Central memory CD8-positive, alpha-beta T cell (primary cell): ENCODE data around the gene DPYD.

ENCODE experiments used
- ATAC-seq: fragments of 150-1000 bp; cut with Tn5 transposase; replicated peaks from 2 replicates; pipeline ENCODE4 v1.10.0; 2022; ENCODE audit warnings: mild to moderate bottlenecking, moderate FRiP score, moderate number of reproducible peaks; ENCODE audit not compliant: poor library complexity, severe bottlenecking; ENCODE audit errors: extremely low read depth
- DNase-seq, 2 donors: peaks; one replicate each; pipeline ENCODE4 v3.0.0; 2021; ENCODE audit warnings: low spot score in 2 of 2
- H3K27ac Mint-ChIP-seq: one replicate; pipeline ENCODE4 v1.8.0; 2022; ENCODE audit warnings: low read depth, mild to moderate bottlenecking, moderate library complexity, mixed read lengths
- H3K27me3 Mint-ChIP-seq: one replicate; pipeline ENCODE4 v1.8.0; 2022; ENCODE audit warnings: mixed read lengths
- H3K36me3 Mint-ChIP-seq: one replicate; pipeline ENCODE4 v1.8.0; 2022; ENCODE audit warnings: mild to moderate bottlenecking, moderate library complexity, mixed read lengths; ENCODE audit not compliant: insufficient read depth
- H3K4me1 Mint-ChIP-seq: one replicate; pipeline ENCODE4 v1.8.0; 2022; ENCODE audit warnings: mixed read lengths
- H3K4me3 Mint-ChIP-seq: one replicate; pipeline ENCODE4 v1.8.0; 2022; ENCODE audit warnings: mild to moderate bottlenecking, moderate library complexity, mixed read lengths
- H3K9me3 Mint-ChIP-seq: one replicate; pipeline ENCODE4 v1.8.0; 2022; ENCODE audit warnings: mixed read lengths

Gene DPYD

DNA sequence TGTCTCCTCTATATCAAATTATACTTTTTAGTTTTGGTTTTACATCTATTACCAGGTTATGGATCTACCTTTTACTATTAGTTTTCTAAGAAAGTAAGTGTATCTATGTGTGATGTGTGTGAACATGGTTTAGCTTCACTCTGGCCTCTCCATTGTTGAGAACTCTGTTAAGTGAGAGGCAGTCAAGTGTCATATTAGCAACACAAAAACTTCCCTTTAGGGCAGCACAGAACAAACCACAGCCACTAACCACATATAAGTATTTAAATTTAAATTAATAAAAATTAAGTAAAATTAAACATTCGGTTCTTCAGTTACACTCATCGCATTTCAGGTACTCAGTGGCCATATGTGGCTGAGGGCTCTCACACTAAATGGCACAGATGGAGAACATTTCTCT is 96.6 kb downstream of the DPYD start:
- Mint-ChIP-seq H3K4me3 (no peak overlapping the region), H3K4me1 (peaks cover 6% of the 10 kb centered on the region), H3K9me3 (no peaks in the 10 kb centered on the region), H3K27ac (no peak overlapping the region), H3K27me3 (no peaks in the 10 kb centered on the region), H3K36me3 (no peaks in the 10 kb centered on the region)
- no peak for ATAC-seq
- no peak for DNase-seq

DNA sequence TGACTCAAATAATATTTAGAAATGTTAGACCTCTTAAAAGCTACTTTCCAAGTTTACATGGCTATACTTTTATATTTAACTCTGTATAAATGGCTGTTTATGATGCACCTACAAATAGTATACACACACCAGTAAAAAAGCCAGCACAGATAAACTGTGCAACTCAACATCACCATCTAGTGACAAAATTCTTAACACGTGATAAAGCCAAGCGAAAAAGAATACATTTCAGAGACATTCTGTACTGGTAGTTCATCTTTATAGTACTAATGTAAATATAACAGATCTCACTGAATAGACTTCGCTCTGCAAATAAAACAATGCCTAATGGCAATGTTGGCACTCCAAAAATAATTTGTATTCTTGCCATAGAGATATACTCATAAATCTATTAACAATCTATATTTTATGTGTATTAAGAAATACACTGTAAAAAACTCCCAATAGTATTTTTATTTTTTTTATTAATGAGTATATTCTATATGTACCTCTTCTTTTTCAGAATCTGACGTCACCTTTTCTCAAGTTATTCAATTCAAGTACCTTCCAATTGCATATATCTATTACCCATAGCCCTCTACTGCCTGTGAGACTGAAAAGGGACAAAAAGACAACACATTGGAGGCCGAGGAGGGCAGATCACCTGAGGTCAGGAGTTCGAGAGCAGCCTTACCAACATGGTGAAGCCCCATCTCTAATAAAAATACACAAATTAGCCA is 100.2 kb downstream of the DPYD start:
- DNase-seq (no peak), ATAC-seq (no peak)
- H3K4me3 Mint-ChIP-seq = no peak overlapping the region
- H3K4me1 Mint-ChIP-seq = peaks cover 6% of the 10 kb centered on the region
- H3K27ac Mint-ChIP-seq = no peak overlapping the region
- no peaks in the 10 kb centered on the region for H3K9me3 Mint-ChIP-seq
- no peaks in the 10 kb centered on the region for H3K27me3 Mint-ChIP-seq
- no peaks in the 10 kb centered on the region for H3K36me3 Mint-ChIP-seq

DNA sequence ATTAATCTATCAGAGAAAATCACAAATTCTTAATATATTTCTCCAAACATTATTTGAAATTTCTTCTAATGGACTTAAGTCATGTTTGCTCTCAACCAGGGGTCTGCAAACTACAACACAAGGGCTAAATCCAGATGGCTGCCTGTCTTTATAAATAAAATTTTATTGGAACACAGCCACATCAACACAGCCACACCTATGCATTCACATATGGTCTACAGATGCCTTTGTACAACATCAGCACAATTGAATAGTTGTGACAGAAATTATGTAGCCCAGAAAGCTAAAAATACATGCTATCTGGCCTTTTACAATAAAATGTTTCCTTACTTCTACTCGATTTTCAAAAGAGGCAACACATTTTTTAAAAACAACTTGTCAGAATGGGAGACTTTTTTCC is 103.9 kb downstream of the DPYD start:
- ATAC-seq = no peak
- Mint-ChIP-seq H3K4me1 (peaks cover 14% of the 10 kb centered on the region), H3K27me3 (no peaks in the 10 kb centered on the region), H3K36me3 (peaks cover 1% of the 10 kb centered on the region), H3K4me3 (no peak overlapping the region), H3K9me3 (no peaks in the 10 kb centered on the region), H3K27ac (no peak overlapping the region)
- DNase-seq = no peak

DNA sequence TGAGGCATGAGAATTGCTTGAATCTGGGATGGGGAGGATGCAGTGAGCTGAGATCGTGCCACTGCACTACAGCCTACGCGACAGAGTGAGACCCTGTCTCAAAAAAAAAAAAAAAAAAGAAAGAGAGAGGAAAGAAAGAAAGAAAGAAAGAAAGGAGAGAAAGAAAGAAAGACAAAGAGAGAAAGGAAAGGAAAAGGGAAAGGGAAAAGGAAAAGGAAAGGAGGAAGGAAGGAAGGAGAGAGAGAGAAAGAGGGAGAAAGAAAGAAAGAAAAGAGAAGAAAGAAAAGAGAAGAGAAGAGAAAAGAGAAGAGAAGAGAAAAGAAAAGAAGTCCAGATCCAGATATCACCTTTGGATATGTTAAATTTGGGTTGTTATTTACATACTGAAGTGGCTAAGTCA is 106.0 kb downstream of the DPYD start:
- no peak for DNase-seq
- H3K27ac Mint-ChIP-seq = no peak overlapping the region

DNA sequence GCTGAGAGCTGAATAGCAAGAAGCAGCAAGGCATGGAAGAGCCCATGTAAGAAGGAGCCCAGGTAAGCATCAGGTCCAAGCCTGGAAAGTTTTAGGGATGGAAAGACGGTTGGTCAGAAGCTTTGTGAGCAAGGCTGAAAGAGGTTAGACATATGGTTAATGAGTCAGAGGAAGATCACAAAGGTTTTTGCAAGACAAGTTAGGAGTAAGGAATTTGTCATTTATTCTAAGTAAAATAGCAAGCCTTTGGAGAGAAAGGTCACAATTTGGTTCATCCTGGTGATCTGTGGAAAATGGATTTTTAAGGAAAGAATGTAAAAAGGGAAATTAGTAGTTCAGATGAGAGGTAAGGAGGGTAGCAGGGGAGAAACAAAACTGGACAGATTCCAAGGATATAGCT is 106.7 kb downstream of the DPYD start:
- no peak overlapping the region for H3K4me3 Mint-ChIP-seq
- ATAC-seq (no peak), DNase-seq (no peak)
- H3K4me1 Mint-ChIP-seq = peaks cover 23% of the 10 kb centered on the region
- no peaks in the 10 kb centered on the region for H3K27me3 Mint-ChIP-seq
- H3K36me3 Mint-ChIP-seq = peaks cover 3% of the 10 kb centered on the region
- no peaks in the 10 kb centered on the region for H3K9me3 Mint-ChIP-seq
- H3K27ac Mint-ChIP-seq = no peak overlapping the region

More for the DNA sequence above, 106.0 kb downstream of the DPYD start:
- no peaks in the 10 kb centered on the region for H3K27me3 Mint-ChIP-seq
- peaks cover 18% of the 10 kb centered on the region for H3K4me1 Mint-ChIP-seq
- no peak for ATAC-seq
- H3K4me3 Mint-ChIP-seq = no peak overlapping the region
- H3K36me3 Mint-ChIP-seq = peaks cover 3% of the 10 kb centered on the region
- no peaks in the 10 kb centered on the region for H3K9me3 Mint-ChIP-seq

DNA sequence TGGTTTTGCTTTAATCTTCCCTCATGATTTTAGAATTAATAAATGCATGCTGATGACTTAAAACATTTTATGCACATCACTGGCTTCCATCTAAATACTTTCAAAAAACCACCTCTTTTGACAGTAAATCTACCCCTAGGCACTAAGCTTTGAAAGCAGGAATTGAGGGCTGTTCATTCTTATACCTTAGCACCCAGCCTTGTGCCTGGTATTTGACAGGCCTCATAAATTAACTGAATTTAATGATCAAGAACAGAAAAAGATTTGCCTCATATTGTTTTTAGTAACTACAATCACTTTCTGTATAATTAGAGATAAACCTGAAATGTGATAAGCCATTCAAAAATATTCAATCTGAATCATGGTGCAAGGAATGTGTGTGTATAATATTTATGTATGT is 108.8 kb downstream of the DPYD start:
- Mint-ChIP-seq H3K36me3 (peaks cover 3% of the 10 kb centered on the region), H3K4me3 (no peak overlapping the region), H3K27me3 (no peaks in the 10 kb centered on the region), H3K9me3 (no peaks in the 10 kb centered on the region), H3K27ac (no peak overlapping the region), H3K4me1 (peaks cover 23% of the 10 kb centered on the region)
- no peak for ATAC-seq
- no peak for DNase-seq

DNA sequence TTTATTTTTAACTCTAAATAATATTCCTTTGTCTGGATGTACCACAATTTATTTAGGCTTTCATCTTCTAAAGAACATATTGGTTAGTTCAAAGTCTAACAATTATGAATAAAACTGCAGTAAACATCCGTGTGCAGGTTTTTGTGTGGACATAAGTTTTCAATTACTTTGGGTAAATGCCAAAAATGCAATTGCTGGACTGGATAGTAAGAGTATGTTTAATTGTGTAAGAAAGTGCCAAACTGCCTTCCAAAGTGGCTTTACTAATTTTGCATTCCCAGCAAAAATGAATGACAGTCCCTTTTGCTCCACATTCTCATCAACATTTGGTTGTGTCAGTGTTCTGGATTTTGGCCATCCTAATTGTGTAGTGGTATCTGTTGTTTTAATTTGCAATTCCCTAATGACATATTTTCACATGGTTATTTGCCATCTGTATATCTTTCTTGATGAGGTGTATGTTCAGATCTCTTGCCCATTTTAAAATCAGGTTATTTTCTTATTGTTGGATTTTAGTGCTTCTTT is 113.8 kb downstream of the DPYD start:
- Mint-ChIP-seq H3K27me3 (no peaks in the 10 kb centered on the region), H3K4me1 (peaks cover 9% of the 10 kb centered on the region), H3K27ac (no peak overlapping the region), H3K36me3 (peaks cover 2% of the 10 kb centered on the region), H3K4me3 (no peak overlapping the region), H3K9me3 (no peaks in the 10 kb centered on the region)
- ATAC-seq = no peak
- DNase-seq = no peak

DNA sequence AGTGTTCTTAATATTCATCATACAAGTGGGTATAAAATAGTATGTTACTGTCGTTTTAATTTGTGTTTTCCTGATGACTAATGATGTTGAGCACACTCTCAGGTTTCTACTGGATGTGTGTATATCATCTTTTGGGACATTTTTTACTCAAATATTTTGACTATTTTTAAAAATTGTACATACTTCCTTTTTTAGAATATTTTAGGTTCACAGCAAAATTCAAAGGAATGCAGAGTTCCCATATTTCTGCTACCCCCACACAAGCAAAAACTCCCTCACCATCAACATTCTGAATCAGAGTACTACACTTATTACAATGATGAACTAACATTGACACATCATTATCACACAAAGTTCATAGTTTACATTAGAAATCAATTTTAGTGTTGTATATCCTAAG is 114.5 kb downstream of the DPYD start:
- H3K4me3 Mint-ChIP-seq = no peak overlapping the region
- no peaks in the 10 kb centered on the region for H3K27me3 Mint-ChIP-seq
- no peaks in the 10 kb centered on the region for H3K9me3 Mint-ChIP-seq
- H3K27ac Mint-ChIP-seq = no peak overlapping the region
- peaks cover 2% of the 10 kb centered on the region for H3K36me3 Mint-ChIP-seq
- peaks cover 9% of the 10 kb centered on the region for H3K4me1 Mint-ChIP-seq
- DNase-seq = no peak
- ATAC-seq = no peak

DNA sequence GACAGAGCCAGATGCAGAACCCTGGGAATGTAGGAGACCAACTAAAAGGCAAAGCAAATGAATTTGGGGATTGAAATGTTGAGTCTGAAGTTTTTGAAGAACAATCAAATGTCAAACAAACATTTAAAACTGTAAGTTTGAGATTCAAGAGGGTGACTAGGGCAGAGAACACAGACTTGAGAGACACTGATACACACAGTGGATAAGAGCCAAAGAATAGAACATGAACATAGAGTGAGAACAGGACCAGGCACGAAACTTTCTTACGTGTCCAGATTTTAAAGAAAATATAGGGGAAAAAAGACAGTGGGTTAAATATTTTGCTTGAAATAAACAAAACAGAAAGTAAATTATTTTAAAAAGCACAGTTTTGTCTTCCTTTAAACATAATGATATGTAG is 115.7 kb downstream of the DPYD start:
- H3K36me3 Mint-ChIP-seq = no peaks in the 10 kb centered on the region
- ATAC-seq (no peak), DNase-seq (no peak)
- H3K9me3 Mint-ChIP-seq = no peaks in the 10 kb centered on the region
- peaks cover 13% of the 10 kb centered on the region for H3K4me1 Mint-ChIP-seq
- no peaks in the 10 kb centered on the region for H3K27me3 Mint-ChIP-seq
- H3K4me3 Mint-ChIP-seq = no peak overlapping the region
- no peak overlapping the region for H3K27ac Mint-ChIP-seq

DNA sequence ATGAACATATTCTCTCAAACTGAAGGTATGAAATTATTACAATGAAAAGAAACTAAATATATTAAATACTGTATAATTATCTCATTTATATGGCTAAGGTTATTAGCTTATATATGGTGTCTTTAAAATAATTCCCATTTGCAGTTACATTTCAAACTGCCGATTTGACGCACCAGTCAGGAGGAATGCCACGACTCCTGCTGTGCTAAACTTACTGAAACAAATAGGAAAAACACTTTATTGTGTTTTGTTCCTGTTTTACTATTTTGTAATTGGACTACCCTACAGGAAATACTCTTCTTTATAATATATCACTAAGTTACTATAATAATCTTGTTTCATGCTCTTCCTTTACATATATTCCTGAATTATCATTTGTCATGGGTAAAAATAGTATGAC is 117.8 kb downstream of the DPYD start:
- no peaks in the 10 kb centered on the region for H3K36me3 Mint-ChIP-seq
- H3K4me3 Mint-ChIP-seq = no peak overlapping the region
- H3K27me3 Mint-ChIP-seq = no peaks in the 10 kb centered on the region
- no peak overlapping the region for H3K27ac Mint-ChIP-seq
- peaks cover 8% of the 10 kb centered on the region for H3K4me1 Mint-ChIP-seq
- no peaks in the 10 kb centered on the region for H3K9me3 Mint-ChIP-seq
- DNase-seq (no peak), ATAC-seq (no peak)

DNA sequence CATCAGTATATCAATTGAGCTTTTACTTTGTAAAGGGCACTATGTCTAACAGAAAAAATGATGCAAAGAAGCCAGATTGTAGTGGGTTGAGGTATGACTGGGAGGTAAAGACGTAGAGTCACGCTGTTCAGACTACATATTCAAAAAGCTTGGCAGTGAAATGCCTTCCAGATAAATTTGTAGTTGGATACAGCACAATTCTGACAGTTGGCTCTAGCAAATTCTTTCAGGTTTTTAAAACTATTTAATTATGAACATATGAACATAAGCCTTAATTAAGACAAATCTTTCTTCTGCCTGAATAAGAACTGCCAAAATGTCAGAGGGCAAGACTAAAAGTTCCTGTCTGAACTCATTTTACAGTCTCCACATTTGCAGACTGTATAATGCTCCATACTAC is 118.8 kb downstream of the DPYD start:
- H3K4me3 Mint-ChIP-seq = no peak overlapping the region
- H3K27ac Mint-ChIP-seq = no peak overlapping the region
- no peaks in the 10 kb centered on the region for H3K27me3 Mint-ChIP-seq
- H3K36me3 Mint-ChIP-seq = no peaks in the 10 kb centered on the region
- ATAC-seq (no peak), DNase-seq (no peak)
- no peaks in the 10 kb centered on the region for H3K9me3 Mint-ChIP-seq
- H3K4me1 Mint-ChIP-seq = peaks cover 8% of the 10 kb centered on the region

DNA sequence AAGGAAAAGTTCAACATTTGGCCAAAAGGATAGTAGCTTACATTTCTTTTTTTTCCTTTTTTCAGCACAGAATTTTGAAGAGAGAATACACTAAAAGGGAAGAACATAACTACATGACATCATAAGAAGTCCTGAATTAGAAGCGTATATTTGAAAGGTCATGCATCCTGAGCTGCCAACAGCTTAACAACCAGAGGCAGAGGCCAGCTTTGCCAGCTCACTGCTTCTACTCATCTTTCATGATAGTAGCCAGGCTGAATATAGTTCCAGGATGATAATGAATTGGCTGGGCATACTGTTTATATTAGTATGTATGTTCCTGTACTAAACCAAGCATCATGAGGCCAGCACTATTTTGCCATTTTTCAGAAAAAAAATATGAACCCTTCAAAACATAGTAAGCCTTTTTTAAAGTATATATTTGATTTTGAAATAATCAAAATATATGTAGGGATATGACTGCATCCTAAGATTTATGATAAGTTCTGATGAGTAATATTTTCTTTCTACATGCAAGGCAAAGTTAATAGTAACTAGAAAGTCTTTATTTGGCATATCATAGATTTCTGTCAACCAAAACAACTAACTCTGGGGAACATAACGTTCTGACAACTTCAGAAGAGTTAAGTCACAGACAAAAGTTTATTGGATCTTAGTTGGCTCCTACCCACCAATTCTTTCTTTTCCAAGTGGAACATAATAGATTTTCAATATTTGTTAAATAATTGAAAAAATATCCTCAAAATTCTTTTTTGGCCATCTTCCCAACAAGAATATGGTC is 123.2 kb downstream of the DPYD start:
- H3K27ac Mint-ChIP-seq = no peak overlapping the region
- no peak for ATAC-seq
- H3K27me3 Mint-ChIP-seq = no peaks in the 10 kb centered on the region
- H3K4me1 Mint-ChIP-seq = peaks cover 19% of the 10 kb centered on the region
- H3K36me3 Mint-ChIP-seq = no peaks in the 10 kb centered on the region
- H3K9me3 Mint-ChIP-seq = no peaks in the 10 kb centered on the region
- DNase-seq = no peak
- H3K4me3 Mint-ChIP-seq = no peak overlapping the region

DNA sequence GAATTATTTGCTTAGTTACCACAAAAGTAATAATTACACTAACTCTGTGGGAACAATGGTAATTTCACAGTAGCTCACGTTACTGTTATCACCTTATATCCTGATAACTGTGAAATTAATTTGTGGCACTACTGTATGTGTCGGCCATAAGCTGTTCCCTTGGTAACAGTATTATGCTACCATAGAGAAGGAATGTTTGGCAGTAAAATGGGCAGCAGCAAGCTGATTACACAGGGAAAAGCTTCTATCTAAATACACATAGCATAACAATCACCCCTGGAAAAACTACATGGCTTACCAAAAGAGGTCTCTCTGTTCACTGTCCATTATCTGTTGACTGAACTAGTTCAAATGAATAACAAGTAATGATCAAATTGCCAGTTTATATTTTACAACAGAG is 124.1 kb downstream of the DPYD start:
- H3K4me3 Mint-ChIP-seq = no peak overlapping the region
- no peaks in the 10 kb centered on the region for H3K27me3 Mint-ChIP-seq
- no peak for DNase-seq
- no peak for ATAC-seq
- peak overlapping the region; percentile 16 for H3K27ac Mint-ChIP-seq
- H3K4me1 Mint-ChIP-seq = peaks cover 23% of the 10 kb centered on the region
- no peaks in the 10 kb centered on the region for H3K9me3 Mint-ChIP-seq
- no peaks in the 10 kb centered on the region for H3K36me3 Mint-ChIP-seq
